Ectodermal cell (in vitro differentiated cells): ENCODE measurements around the gene CTPS2.
"Not testable (repeated sequence)": the region's sequence is repeated elsewhere in the genome, so short reads cannot be mapped to it uniquely, and the experiment has no call there.

ENCODE experiments used
- H3K27ac ChIP-seq: 2 replicates; pipeline ENCODE4 v1.7.0; 2013; ENCODE audit warnings: mild to moderate bottlenecking, low read depth, low read length; ENCODE audit not compliant: insufficient read depth, poor library complexity, severe bottlenecking
- H3K27me3 ChIP-seq: 2 replicates; pipeline ENCODE4 v1.7.0; 2013; ENCODE audit warnings: mild to moderate bottlenecking, low read length; ENCODE audit not compliant: insufficient read depth, control insufficient read depth, poor library complexity, severe bottlenecking
- H3K36me3 ChIP-seq: one replicate; pipeline ENCODE4 v1.7.0; 2013; ENCODE audit warnings: low read length; ENCODE audit not compliant: control insufficient read depth, insufficient read depth
- H3K4me1 ChIP-seq: one replicate; pipeline ENCODE4 v1.7.0; 2013; ENCODE audit warnings: low read length; ENCODE audit not compliant: control insufficient read depth, insufficient read depth
- H3K4me3 ChIP-seq: 2 replicates; pipeline ENCODE4 v1.7.0; 2013; ENCODE audit warnings: low read depth, low read length, control low read depth; ENCODE audit not compliant: insufficient read depth
- H3K9me3 ChIP-seq: 2 replicates; pipeline ENCODE4 v1.7.0; 2013; ENCODE audit warnings: mild to moderate bottlenecking, low read length, moderate library complexity; ENCODE audit not compliant: control insufficient read depth
- WGBS, 2 experiments: methylation state at CpG; one replicate each; pipeline ENCODE4 v1.1.7; 2013; ENCODE audit warnings: missing lambda C conversion rate in 2 of 2; 5-methylcytosine and 5-hydroxymethylcytosine counted together

Gene CTPS2

GRCh38 chrX:16579517-16579916 lies 133.0 kb downstream of the CTPS2 start:
- Histone ChIP-seq H3K27ac (no peak overlapping the region), H3K4me1 (no peaks in the 10 kb centered on the region), H3K36me3 (no peaks in the 10 kb centered on the region), H3K9me3 (no peaks in the 10 kb centered on the region), H3K27me3 (no peaks in the 10 kb centered on the region), H3K4me3 (no peak overlapping the region)
- WGBS, 2 experiments = 64 to 67% methylated on average over 1 of the region's 3 CpGs

- no peaks in the 10 kb centered on the region for H3K9me3 ChIP-seq
- H3K27ac ChIP-seq = no peak overlapping the region
- no peaks in the 10 kb centered on the region for H3K27me3 ChIP-seq
- H3K36me3 ChIP-seq = no peaks in the 10 kb centered on the region
- WGBS, 2 experiments = 18 to 54% methylated on average over 2 of the region's 2 CpGs
- H3K4me3 ChIP-seq = no peak overlapping the region
- no peaks in the 10 kb centered on the region for H3K4me1 ChIP-seq
Measured at GRCh38 chrX:16578218-16578617, 134.3 kb downstream of the CTPS2 start.

GRCh38 chrX:16577483-16578029 lies 134.9 kb downstream of the CTPS2 start:
- Histone ChIP-seq H3K4me3 (no peak overlapping the region), H3K9me3 (no peaks in the 10 kb centered on the region), H3K27me3 (no peaks in the 10 kb centered on the region), H3K4me1 (no peaks in the 10 kb centered on the region), H3K36me3 (no peaks in the 10 kb centered on the region), H3K27ac (no peak overlapping the region)
- 51 to 60% methylated on average over 2 of the region's 2 CpGs for WGBS, 2 experiments

GRCh38 chrX:16575388-16575787 lies 137.1 kb downstream of the CTPS2 start:
- H3K4me1 ChIP-seq, H3K27me3 ChIP-seq, H3K4me3 ChIP-seq, H3K27ac ChIP-seq, H3K9me3 ChIP-seq, H3K36me3 ChIP-seq: not testable (repeated sequence)
- 95% methylated on average over 31 to 32 of the region's 35 CpGs for WGBS, 2 experiments

- Histone ChIP-seq H3K27me3 (no peaks in the 10 kb centered on the region), H3K36me3 (no peaks in the 10 kb centered on the region), H3K4me3 (no peak overlapping the region), H3K4me1 (no peaks in the 10 kb centered on the region), H3K27ac (no peak overlapping the region), H3K9me3 (no peaks in the 10 kb centered on the region)
- 95 to 96% methylated on average over 1 of the region's 1 CpG for WGBS, 2 experiments
Measured at GRCh38 chrX:16573781-16574180, 138.7 kb downstream of the CTPS2 start.

GRCh38 chrX:16567681-16568080 lies 144.8 kb downstream of the CTPS2 start:
- Histone ChIP-seq H3K4me3 (no peak overlapping the region), H3K4me1 (no peaks in the 10 kb centered on the region), H3K36me3 (no peaks in the 10 kb centered on the region), H3K27ac (no peak overlapping the region), H3K9me3 (no peaks in the 10 kb centered on the region), H3K27me3 (no peaks in the 10 kb centered on the region)
- 90 to 93% methylated on average over 4 of the region's 4 CpGs for WGBS, 2 experiments

- Histone ChIP-seq H3K36me3 (no peaks in the 10 kb centered on the region), H3K27me3 (no peaks in the 10 kb centered on the region), H3K9me3 (no peaks in the 10 kb centered on the region), H3K27ac (no peak overlapping the region), H3K4me3 (no peak overlapping the region), H3K4me1 (no peaks in the 10 kb centered on the region)
- 78 to 94% methylated on average over 2 of the region's 3 CpGs for WGBS, 2 experiments
Measured at GRCh38 chrX:16566571-16566970, 145.9 kb downstream of the CTPS2 start.

- H3K9me3 ChIP-seq = no peaks in the 10 kb centered on the region
- H3K27me3 ChIP-seq = no peaks in the 10 kb centered on the region
- 94 to 95% methylated on average over 3 to 4 of the region's 4 CpGs for WGBS, 2 experiments
- H3K4me1 ChIP-seq = no peaks in the 10 kb centered on the region
- H3K36me3 ChIP-seq = no peaks in the 10 kb centered on the region
- H3K27ac ChIP-seq = no peak overlapping the region
- no peak overlapping the region for H3K4me3 ChIP-seq
Measured at GRCh38 chrX:16560173-16560572, 152.3 kb downstream of the CTPS2 start.

- Histone ChIP-seq H3K4me1 (no peaks in the 10 kb centered on the region), H3K27ac (no peak overlapping the region), H3K9me3 (no peaks in the 10 kb centered on the region), H3K27me3 (no peaks in the 10 kb centered on the region), H3K36me3 (no peaks in the 10 kb centered on the region), H3K4me3 (no peak overlapping the region)
- WGBS, 2 experiments = 100% methylated on average over 1 of the region's 1 CpG
Measured at GRCh38 chrX:16559206-16559619, 153.3 kb downstream of the CTPS2 start.

GRCh38 chrX:16558489-16558888 lies 154.0 kb downstream of the CTPS2 start:
- H3K4me1 ChIP-seq = no peaks in the 10 kb centered on the region
- H3K27me3 ChIP-seq = no peaks in the 10 kb centered on the region
- WGBS, 2 experiments = 93% methylated on average over 6 of the region's 6 CpGs
- H3K9me3 ChIP-seq = no peaks in the 10 kb centered on the region
- no peaks in the 10 kb centered on the region for H3K36me3 ChIP-seq
- no peak overlapping the region for H3K4me3 ChIP-seq
- no peak overlapping the region for H3K27ac ChIP-seq

- H3K27me3 ChIP-seq = no peaks in the 10 kb centered on the region
- WGBS, 2 experiments = 83 to 94% methylated on average over 2 of the region's 3 CpGs
- no peaks in the 10 kb centered on the region for H3K36me3 ChIP-seq
- H3K27ac ChIP-seq = no peak overlapping the region
- no peaks in the 10 kb centered on the region for H3K9me3 ChIP-seq
- H3K4me3 ChIP-seq = no peak overlapping the region
- no peaks in the 10 kb centered on the region for H3K4me1 ChIP-seq
Measured at GRCh38 chrX:16552546-16552945, 159.9 kb downstream of the CTPS2 start.
